Dendritic cell treated with granulocyte-macrophage colony-stimulating factor and Interleukin-4, amounts not matched to agents 40 ng/mL and 50 ng/mL, for 4 days (primary cell): ENCODE data around the gene ANKRD2.
"Not testable (repeated sequence)": the region's sequence is repeated elsewhere in the genome, so short reads cannot be mapped to it uniquely, and the experiment has no call there.

Experiments
- H3K27ac Mint-ChIP-seq: one replicate; pipeline ENCODE4 v1.8.0; 2022; ENCODE audit warnings: mild to moderate bottlenecking, mixed read lengths
- H3K27me3 Mint-ChIP-seq: one replicate; pipeline ENCODE4 v1.8.0; 2022; ENCODE audit warnings: mild to moderate bottlenecking, mixed read lengths
- H3K36me3 Mint-ChIP-seq: one replicate; pipeline ENCODE4 v1.8.0; 2022; ENCODE audit warnings: low read depth, mixed read lengths
- H3K4me1 Mint-ChIP-seq: one replicate; pipeline ENCODE4 v1.8.0; 2022; ENCODE audit warnings: low read depth, mixed read lengths
- H3K4me3 Mint-ChIP-seq: one replicate; pipeline ENCODE4 v1.8.0; 2022; ENCODE audit warnings: mild to moderate bottlenecking, moderate library complexity, mixed read lengths
- H3K9me3 Mint-ChIP-seq: one replicate; pipeline ENCODE4 v1.8.0; 2022; ENCODE audit warnings: mixed read lengths
- intact Hi-C: fragments of 100-400 bp; cut with micrococcal nuclease; formaldehyde crosslinking; loops from one replicate; pipeline ENCODE4 v1.15.0; 2022

Gene ANKRD2

GRCh38 chr10:97551271-97551670 lies 21.3 kb upstream of the ANKRD2 start:
- no peaks in the 10 kb centered on the region for H3K27me3 Mint-ChIP-seq
- H3K36me3 Mint-ChIP-seq: no peaks in the 10 kb centered on the region
- H3K4me3 Mint-ChIP-seq: no peak overlapping the region
- no peak overlapping the region for H3K27ac Mint-ChIP-seq
- H3K4me1 Mint-ChIP-seq: peaks cover 26% of the 10 kb centered on the region
- peaks cover 13% of the 10 kb centered on the region for H3K9me3 Mint-ChIP-seq
- intact Hi-C loops: no loop called here

- H3K27ac Mint-ChIP-seq: no peak overlapping the region
- H3K27me3 Mint-ChIP-seq: no peaks in the 10 kb centered on the region
- H3K36me3 Mint-ChIP-seq: no peaks in the 10 kb centered on the region
- H3K9me3 Mint-ChIP-seq: peaks cover 13% of the 10 kb centered on the region
- intact Hi-C loops: loop anchor here (1.0 kb wide), 2 partner anchors 19 to 90 kb away; no protein-coding TSS in a partner anchor
- H3K4me3 Mint-ChIP-seq: no peak overlapping the region
- H3K4me1 Mint-ChIP-seq: peaks cover 11% of the 10 kb centered on the region
Observed at GRCh38 chr10:97553575-97554031, 19.0 kb upstream of the ANKRD2 start.

DNA sequence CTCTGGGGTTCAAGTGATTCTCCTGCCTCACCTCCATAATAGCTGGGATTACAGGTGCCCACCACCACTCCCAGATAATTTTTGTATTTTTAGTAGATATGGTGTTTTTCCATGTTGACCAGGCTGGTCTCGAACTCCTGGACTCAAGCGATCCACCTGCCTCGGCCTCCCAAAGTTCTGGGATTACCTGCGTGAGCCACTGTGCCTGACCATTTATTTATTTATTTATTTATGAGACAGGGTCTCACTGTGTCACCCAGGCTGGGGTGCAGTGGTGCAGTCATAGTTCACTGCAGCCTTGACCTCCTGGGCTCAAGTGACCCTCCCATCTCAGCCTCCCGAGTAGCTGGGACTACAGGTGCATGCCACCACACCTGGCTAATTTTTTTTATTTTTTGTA lies 18.2 kb upstream of the ANKRD2 start:
- H3K4me3 Mint-ChIP-seq, H3K36me3 Mint-ChIP-seq, H3K4me1 Mint-ChIP-seq, intact Hi-C loops, H3K27me3 Mint-ChIP-seq, H3K27ac Mint-ChIP-seq: not testable (repeated sequence)
- peaks cover 13% of the 10 kb centered on the region for H3K9me3 Mint-ChIP-seq

GRCh38 chr10:97555541-97555940 lies 17.0 kb upstream of the ANKRD2 start:
- H3K4me3 Mint-ChIP-seq, H3K27me3 Mint-ChIP-seq, H3K27ac Mint-ChIP-seq, H3K36me3 Mint-ChIP-seq, H3K4me1 Mint-ChIP-seq, intact Hi-C loops: not testable (repeated sequence)
- peaks cover 13% of the 10 kb centered on the region for H3K9me3 Mint-ChIP-seq

DNA sequence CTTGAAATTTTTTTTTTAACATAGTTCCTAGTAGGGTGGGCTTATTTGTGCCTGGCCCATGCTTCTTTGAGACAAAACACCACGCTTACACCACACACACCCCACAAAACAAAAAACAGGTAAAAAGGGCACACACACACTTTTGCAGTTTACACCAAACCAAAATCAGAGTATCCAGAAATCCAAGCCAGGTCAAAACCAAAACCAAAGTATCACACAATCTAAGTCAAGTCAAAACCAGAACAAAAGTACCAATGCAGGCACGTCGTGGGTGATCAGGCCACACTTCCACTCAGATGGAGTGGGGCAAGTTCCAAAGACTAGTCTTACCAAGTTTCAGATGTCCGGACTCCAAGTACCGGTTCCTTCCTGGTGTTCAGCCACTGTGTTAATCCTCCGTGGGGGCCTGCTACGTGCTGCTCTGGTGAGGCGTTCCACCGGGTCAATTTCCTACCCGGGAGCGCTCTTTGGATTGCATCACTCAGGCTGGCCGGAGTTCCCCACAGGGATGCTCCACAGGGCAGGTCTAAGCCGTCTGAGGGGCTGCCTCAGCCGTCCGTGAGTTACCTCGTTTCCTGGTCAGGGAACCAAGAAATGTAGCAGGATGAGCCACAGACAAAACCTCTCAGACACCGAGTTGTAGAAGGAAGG lies 11.7 kb upstream of the ANKRD2 start:
- intact Hi-C loops, H3K4me1 Mint-ChIP-seq, H3K9me3 Mint-ChIP-seq, H3K36me3 Mint-ChIP-seq, H3K4me3 Mint-ChIP-seq, H3K27ac Mint-ChIP-seq, H3K27me3 Mint-ChIP-seq: not testable (repeated sequence)

GRCh38 chr10:97561386-97562077 lies 11.0 kb upstream of the ANKRD2 start:
- H3K36me3 Mint-ChIP-seq, H3K9me3 Mint-ChIP-seq, H3K4me1 Mint-ChIP-seq, intact Hi-C loops, H3K27me3 Mint-ChIP-seq, H3K4me3 Mint-ChIP-seq, H3K27ac Mint-ChIP-seq: not testable (repeated sequence)

DNA sequence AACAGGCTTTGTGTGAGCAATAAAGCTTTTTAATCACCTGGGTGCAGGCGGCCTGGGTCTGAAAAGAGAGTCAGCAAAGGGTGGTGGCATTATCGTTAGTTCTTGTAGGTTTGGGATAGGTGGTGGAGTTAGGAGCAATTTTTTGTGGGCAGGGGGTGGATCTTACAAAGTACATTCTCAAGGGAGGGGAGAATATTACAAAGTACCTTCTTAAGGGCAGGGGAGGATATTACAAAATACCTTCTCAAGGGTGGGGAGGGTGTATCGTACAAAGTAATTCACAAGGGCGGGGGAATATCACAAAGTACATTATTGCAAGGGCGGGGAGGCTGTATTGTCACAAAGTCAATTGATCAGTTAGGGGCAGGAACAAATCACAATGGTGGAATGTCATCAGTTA lies 10.2 kb upstream of the ANKRD2 start:
- intact Hi-C loops: not testable (repeated sequence)

DNA sequence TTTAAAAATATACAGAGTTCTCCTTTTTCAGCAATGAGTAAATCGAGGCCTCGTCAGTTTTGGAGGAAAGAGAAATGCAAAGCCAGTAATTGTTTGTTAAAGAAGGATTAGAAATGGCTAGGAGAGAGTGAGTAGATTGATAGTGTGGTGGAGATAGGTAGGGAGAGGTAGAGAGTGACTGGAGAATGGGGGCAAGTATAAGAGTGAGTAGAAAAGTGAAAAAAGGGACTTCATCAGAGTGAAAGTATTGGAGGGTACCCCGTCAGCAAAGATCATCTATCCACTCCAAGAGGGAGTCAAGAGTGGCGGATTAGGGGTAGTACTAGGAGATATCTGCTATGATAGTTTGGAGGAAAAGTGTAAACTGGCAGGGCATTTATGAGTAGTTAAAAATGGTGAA lies 9.2 kb upstream of the ANKRD2 start:
- no peaks in the 10 kb centered on the region for H3K4me1 Mint-ChIP-seq

More for the DNA sequence above, 10.2 kb upstream of the ANKRD2 start:
- H3K4me3 Mint-ChIP-seq, H3K27me3 Mint-ChIP-seq, H3K9me3 Mint-ChIP-seq, H3K4me1 Mint-ChIP-seq, H3K36me3 Mint-ChIP-seq, H3K27ac Mint-ChIP-seq: not testable (repeated sequence)

GRCh38 chr10:97564776-97565175 lies 7.8 kb upstream of the ANKRD2 start:
- H3K27ac Mint-ChIP-seq: no peak overlapping the region
- peaks cover 18% of the 10 kb centered on the region for H3K36me3 Mint-ChIP-seq
- no peak overlapping the region for H3K4me3 Mint-ChIP-seq
- H3K27me3 Mint-ChIP-seq: no peaks in the 10 kb centered on the region
- intact Hi-C loops: no loop called here
- no peaks in the 10 kb centered on the region for H3K9me3 Mint-ChIP-seq
- H3K4me1 Mint-ChIP-seq: no peaks in the 10 kb centered on the region

More for the DNA sequence above, 9.2 kb upstream of the ANKRD2 start:
- Mint-ChIP-seq H3K27me3 (no peaks in the 10 kb centered on the region), H3K9me3 (no peaks in the 10 kb centered on the region), H3K36me3 (peaks cover 6% of the 10 kb centered on the region), H3K27ac (no peak overlapping the region), H3K4me3 (no peak overlapping the region)
- intact Hi-C loops: no loop called here

DNA sequence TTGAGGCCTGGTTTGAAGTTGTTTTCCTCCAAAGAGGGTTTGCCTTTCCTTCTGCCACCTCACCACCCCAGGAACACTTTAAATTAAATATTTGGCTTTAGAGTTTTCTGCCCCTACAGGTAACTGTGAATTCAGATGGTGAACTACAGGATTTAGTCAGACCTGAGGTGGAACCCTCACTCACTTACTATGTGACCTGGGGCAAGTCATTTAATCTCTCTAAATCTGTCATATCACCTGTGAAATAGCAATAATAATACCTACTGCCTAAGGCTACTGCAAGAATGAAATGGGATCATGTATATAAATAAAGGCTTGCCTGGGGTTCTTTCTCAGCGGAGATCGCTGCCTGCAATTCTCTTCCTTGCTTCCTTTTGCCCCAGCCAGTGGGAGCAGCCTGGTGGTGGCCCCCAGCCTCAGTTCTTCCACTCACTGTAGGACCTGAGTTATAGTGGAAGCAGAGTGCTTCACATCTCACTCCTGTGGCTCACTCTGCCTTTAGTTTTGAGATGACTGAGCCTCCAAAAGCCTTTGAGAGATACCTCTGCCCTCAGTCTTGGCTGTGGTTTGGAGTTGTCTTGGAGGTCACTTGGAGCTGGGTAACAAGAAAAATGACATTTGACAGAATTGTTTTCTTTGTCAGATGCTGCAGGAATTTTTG lies 6.1 kb upstream of the ANKRD2 start:
- no peak overlapping the region for H3K4me3 Mint-ChIP-seq
- H3K9me3 Mint-ChIP-seq: no peaks in the 10 kb centered on the region
- H3K4me1 Mint-ChIP-seq: no peaks in the 10 kb centered on the region
- H3K27ac Mint-ChIP-seq: no peak overlapping the region
- intact Hi-C loops: no loop called here
- H3K36me3 Mint-ChIP-seq: peaks cover 35% of the 10 kb centered on the region
- H3K27me3 Mint-ChIP-seq: no peaks in the 10 kb centered on the region

GRCh38 chr10:97567891-97568290 lies 4.7 kb upstream of the ANKRD2 start:
- no peaks in the 10 kb centered on the region for H3K27me3 Mint-ChIP-seq

GRCh38 chr10:97570146-97570788 lies 2.3 kb upstream of the ANKRD2 start:
- H3K4me3 Mint-ChIP-seq: no peak overlapping the region
- intact Hi-C loops: loop anchor here (5.0 to 10.0 kb wide), 2 partner anchors 42 to 85 kb away; no protein-coding TSS in a partner anchor

More at GRCh38 chr10:97567891-97568290, 4.7 kb upstream of the ANKRD2 start:
- intact Hi-C loops: no loop called here
- no peaks in the 10 kb centered on the region for H3K9me3 Mint-ChIP-seq
- no peaks in the 10 kb centered on the region for H3K4me1 Mint-ChIP-seq
- peaks cover 36% of the 10 kb centered on the region for H3K36me3 Mint-ChIP-seq
- no peak overlapping the region for H3K27ac Mint-ChIP-seq
- no peak overlapping the region for H3K4me3 Mint-ChIP-seq

GRCh38 chr10:97570789-97571471 lies 1.6 kb upstream of the ANKRD2 start:
- H3K27ac Mint-ChIP-seq: no peak overlapping the region
- H3K27me3 Mint-ChIP-seq: no peaks in the 10 kb centered on the region
- no peaks in the 10 kb centered on the region for H3K9me3 Mint-ChIP-seq
- no peaks in the 10 kb centered on the region for H3K4me1 Mint-ChIP-seq
- H3K36me3 Mint-ChIP-seq: peaks cover 36% of the 10 kb centered on the region
- intact Hi-C loops: loop anchor here (5.0 to 10.0 kb wide), 2 partner anchors 41 to 84 kb away; no protein-coding TSS in a partner anchor
- no peak overlapping the region for H3K4me3 Mint-ChIP-seq

More at GRCh38 chr10:97570146-97570788, 2.3 kb upstream of the ANKRD2 start:
- Mint-ChIP-seq H3K27ac (no peak overlapping the region), H3K4me1 (no peaks in the 10 kb centered on the region), H3K27me3 (no peaks in the 10 kb centered on the region), H3K9me3 (no peaks in the 10 kb centered on the region), H3K36me3 (peaks cover 36% of the 10 kb centered on the region)
